CD4-positive, alpha-beta T cell treated with Interleukin-1 beta for 1 hour (primary cell): ENCODE results near the gene OLFM2.
"Not testable (repeated sequence)": the region's sequence is repeated elsewhere in the genome, so short reads cannot be mapped to it uniquely, and the experiment has no call there.

Experiments
- DNase-seq, 2 donors: peaks; one replicate each; pipeline ENCODE4 v3.0.0-alpha.2; 2020 to 2022

Gene OLFM2

GRCh38 chr19:9858766-9859165, 77.5 kb downstream of the OLFM2 start:
- DNase-seq = no peak

GRCh38 chr19:9857920-9858746, 78.2 kb downstream of the OLFM2 start:
- peak; percentile 7 to 37 for DNase-seq

GRCh38 chr19:9857076-9857721, 79.1 kb downstream of the OLFM2 start:
- DNase-seq = no peak

- DNase-seq = no peak
These were observed 79.7 kb downstream of the OLFM2 start for GRCh38 chr19:9856609-9857008.

GRCh38 chr19:9854282-9854846, 82.0 kb downstream of the OLFM2 start:
- no peak for DNase-seq

- DNase-seq = no peak
These were observed 85.9 kb downstream of the OLFM2 start for GRCh38 chr19:9850235-9850959.

GRCh38 chr19:9849791-9850190, 86.5 kb downstream of the OLFM2 start:
- DNase-seq = no peak

GRCh38 chr19:9848762-9849161, 87.6 kb downstream of the OLFM2 start:
- no peak for DNase-seq

- peak; percentile 28 to 50 for DNase-seq
These were observed 88.3 kb downstream of the OLFM2 start for GRCh38 chr19:9848060-9848459.

GRCh38 chr19:9847087-9847671, 89.1 kb downstream of the OLFM2 start:
- DNase-seq = peak; percentile 22 to 32

- not testable (repeated sequence) for DNase-seq
These were observed 92.6 kb downstream of the OLFM2 start for GRCh38 chr19:9843626-9844273.

- no peak for DNase-seq
These were observed 93.3 kb downstream of the OLFM2 start for GRCh38 chr19:9842834-9843625.

GRCh38 chr19:9839415-9839814, 96.9 kb downstream of the OLFM2 start:
- DNase-seq = no peak

- no peak for DNase-seq
These were observed 98.0 kb downstream of the OLFM2 start for GRCh38 chr19:9838324-9838723.

GRCh38 chr19:9836021-9836420, 100.3 kb downstream of the OLFM2 start:
- DNase-seq = no peak

GRCh38 chr19:9835507-9835949, 100.8 kb downstream of the OLFM2 start:
- DNase-seq = no peak

GRCh38 chr19:9834726-9835506, 101.4 kb downstream of the OLFM2 start, which contains the start of gene PIN1:
PIN1 (plus strand) TSS chr19:9835318; CDS start chr19:9835345, 27 bp downstream.
- peak; percentile 99 for DNase-seq

- no peak for DNase-seq
These were observed 102.0 kb downstream of the OLFM2 start for GRCh38 chr19:9834307-9834725.

- DNase-seq = no peak
These were observed 107.7 kb downstream of the OLFM2 start for GRCh38 chr19:9828551-9829063.
